DMS79 treated with DMSO at 0.1 percent for 48 hours (cell line): ENCODE results near the gene HLA-F.

Source experiments
- DNase-seq: peaks from one replicate; lab custom pipeline; 2025; lab: John Stamatoyannopoulos, UW

Gene HLA-F

GRCh38 chr6:29723262-29723665 lies at the start of gene HLA-F:
Gene HLA-F (plus strand): TSS chr6:29723434. CDS start chr6:29723464, 30 bp downstream.
- DNase-seq = peak; percentile 23

DNA sequence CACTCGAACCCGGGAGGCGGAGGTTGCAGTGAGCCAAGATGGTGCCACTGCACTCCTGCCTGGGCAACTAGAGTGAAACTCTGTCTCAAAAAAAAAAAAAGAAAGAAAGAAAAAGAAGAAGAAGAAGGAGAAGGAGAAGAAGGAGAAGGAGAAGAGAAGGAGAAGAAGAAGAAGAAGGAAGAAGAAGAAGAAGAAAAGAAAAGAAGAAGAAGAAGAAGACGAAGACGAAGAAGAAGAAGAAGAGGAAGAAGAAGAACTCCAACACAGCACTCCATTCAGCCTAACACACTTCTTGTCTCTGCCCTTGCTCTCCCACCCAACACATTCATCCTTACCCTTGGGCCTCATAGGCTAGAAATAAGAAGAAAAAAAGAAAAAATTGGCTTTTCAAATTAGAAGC lies 49.2 kb upstream of the HLA-F start:
- no peak for DNase-seq

DNA sequence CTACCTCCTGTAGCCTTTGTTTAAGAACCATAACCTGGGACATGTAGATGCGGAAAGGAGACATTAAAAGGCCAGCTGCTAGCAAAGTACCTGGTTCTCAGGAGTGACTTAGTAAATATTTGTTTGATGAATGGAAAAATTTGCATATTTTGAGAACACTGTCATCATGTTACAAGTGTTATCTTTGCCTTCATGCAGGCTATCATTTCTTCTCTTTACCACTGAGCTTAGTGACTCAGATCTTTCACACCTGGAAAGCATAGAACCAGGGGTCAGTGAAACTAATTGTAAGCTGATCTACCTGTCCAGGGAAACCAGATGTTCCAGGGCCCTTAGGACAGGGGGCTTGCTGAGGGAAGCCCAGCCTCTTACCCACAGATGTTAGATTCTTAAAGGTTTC lies 47.7 kb upstream of the HLA-F start:
- DNase-seq = no peak

- DNase-seq = no peak
Observed at GRCh38 chr6:29676981-29677601, 46.1 kb upstream of the HLA-F start.

DNA sequence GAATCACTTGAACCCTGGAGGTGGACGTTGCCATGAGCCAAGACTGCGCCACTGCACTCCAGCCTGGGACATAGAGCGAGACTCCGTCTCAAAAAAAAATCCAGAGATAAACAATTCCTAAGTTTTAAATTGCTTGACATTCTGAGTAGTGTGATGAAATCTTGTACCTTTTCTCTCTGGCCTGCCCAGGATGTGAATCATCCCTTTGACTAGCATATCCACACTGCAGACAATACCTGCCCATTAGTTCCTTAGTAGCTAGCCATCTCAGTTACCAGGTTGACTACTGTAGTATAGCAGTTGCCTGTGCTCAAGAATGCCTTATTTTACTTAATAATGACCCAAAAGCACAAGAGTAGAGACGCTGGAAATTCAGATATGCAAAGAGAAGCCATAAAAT lies 45.1 kb upstream of the HLA-F start:
- DNase-seq = no peak

GRCh38 chr6:29679962-29680361 lies 43.3 kb upstream of the HLA-F start:
- no peak for DNase-seq

GRCh38 chr6:29680416-29680815 lies 42.8 kb upstream of the HLA-F start:
- no peak for DNase-seq

DNA sequence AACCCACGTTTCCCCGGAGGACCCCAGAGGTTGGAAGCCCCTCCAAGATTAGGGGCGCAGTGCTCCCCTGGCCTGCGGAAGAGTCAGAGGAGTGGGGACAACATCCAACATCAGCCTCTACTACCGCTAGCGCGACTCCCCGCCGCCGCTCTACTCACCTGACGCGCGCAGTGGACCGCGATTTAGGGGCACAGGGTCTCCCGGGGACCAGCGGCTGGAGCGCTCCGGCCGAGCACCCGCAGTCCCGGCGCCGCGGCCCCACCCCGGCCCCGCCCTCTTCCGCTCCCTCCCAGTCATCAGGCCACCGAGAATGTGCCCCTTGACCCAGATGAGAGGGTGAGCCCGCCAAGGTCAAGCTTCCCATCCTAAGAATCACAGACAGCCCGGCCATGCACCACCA lies 42.3 kb upstream of the HLA-F start, which contains the start of gene ZFP57:
Gene ZFP57, minus strand, starts transcription at position 249 of the 400 bp plus-strand sequence. CDS start 4,149 bp downstream, outside the sequence.
- DNase-seq = no peak

- no peak for DNase-seq
Observed at GRCh38 chr6:29681811-29682210, 41.4 kb upstream of the HLA-F start.

- DNase-seq = no peak
Observed at GRCh38 chr6:29685718-29686326, 37.4 kb upstream of the HLA-F start.

DNA sequence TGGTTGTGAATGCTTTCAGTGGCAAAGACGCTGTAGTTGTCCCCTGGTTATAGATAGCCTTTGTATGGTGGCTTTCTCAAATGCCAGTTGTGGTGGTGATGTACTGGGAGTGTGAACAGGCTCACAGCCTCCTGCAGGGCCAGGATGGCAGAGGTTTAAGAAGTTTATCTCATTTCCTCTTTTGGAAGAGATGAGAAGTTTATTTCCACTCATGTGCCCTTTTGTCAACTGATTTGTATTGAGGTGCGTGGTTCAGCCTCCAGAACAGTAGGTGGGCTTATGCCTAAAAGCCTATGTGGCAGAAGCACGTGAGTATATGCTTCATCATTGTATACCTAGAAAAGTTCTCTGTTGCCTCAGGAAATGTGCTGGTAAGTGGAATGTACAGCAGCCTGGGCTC lies 28.6 kb upstream of the HLA-F start:
- no peak for DNase-seq

- no peak for DNase-seq
Observed at GRCh38 chr6:29696147-29697125, 26.8 kb upstream of the HLA-F start.

DNA sequence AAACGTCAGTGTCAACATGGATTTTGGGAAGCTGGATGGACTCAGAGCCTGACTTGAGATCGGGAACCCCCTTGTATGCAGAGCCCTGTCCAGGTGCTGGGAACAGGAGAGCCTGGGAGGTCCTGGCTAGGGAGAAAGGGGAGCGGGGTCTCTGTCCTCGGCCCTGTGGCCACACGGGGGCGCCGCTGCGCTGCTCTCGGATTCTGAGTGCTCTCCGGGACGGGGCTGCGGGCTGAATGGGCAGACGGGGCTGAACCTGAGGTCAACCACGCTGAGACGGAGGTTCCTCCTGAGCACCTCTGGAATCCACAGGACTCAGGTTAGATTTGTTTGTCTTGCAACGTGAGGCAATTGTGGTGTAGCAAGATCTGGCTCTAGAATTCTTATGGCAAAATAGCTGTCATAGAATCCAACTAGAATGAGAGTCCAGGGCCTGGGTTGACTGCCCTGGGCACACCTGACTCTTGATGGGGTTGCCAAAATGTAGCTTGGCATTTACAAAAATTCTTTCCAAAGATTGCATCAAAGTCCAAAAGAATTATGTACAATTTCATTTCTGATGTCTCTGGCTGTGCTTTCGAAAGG lies 20.6 kb upstream of the HLA-F start:
- DNase-seq = no peak

GRCh38 chr6:29705389-29706231 lies 17.6 kb upstream of the HLA-F start:
- DNase-seq = peak; percentile 2

DNA sequence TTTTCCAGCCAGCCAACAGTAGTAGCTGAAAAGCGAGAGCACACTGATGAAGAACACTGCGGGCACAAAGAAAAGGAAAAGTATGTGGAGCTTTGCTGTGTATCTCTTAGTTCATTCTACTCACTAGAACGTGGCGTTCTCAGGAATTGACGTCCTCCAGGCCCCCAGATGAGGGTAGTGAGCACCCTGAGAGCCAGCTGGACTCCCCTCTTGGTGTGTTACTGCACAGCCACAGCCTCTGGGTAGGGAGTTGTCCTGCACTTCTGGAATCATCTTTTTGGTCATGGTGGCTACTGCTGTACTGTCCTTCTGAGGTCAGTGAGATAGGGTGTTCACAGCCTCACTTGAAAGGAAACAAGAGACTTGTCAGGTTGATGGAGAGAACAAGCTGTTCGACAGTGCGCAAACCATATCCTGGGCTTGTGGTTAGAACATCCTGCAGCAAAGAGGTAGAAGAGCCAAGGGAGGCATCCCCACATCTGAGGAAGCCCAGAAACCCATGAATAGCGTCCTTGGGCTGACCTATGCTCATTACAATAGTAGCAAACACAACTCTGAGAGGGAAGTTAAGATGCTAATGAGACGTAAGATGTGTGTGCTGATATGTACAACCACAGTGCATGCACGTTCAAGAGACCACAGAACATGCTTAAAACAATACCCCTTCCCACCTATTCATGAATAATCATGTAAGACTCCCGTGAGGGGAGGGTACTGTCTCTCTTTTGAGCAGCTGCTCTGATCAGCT lies 14.6 kb upstream of the HLA-F start:
- no peak for DNase-seq

DNA sequence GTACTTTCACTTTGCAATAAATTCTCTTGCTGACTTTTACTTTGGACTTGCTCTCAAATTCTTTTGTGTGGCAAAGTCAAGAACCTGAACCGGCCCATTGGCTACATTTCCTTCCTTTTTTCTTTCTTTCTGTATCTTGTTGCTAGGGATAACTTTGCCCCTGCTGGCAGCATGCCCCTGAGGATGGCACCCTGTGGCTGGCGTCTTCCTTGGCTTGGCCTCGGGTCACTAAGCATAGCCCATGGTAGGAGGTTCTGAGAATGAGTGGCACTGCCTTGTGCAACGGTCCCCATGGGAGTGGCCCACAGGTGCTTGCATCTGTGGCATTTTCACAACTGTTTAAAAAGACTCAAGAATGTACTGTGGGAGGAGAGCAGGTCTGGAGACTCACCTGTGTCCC lies 14.0 kb upstream of the HLA-F start:
- DNase-seq = no peak

DNA sequence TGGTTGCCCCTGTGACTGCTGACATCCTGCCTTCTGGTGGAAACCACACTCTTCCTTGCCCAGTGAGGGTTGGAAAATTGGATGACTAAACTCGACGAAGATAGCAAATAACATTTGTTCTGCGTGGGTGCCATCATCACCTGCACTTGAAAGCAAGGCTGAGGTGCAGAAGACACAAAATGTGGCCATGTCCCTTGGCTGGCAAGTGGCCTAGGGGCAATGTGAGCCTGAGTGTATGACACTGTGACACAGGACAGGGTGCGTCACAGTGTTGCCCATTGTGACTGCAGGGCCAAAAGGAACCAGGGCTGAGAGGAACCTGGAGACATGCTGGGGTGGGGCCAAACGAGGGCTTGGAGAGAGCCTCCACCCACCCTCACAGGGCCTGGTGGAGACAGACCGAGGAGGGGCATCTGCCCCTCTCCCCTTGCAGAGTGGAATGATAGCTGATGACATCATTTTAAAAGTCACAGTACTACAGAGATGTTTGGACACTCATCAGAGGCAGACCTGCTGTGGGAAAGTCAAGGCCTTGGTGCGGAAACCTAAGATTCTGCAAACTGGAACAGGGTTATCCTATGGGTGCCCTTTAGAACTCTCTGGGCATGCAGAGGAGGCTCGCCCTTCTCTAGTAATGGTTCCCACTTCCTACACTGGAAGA lies 12.8 kb upstream of the HLA-F start:
- DNase-seq = no peak

DNA sequence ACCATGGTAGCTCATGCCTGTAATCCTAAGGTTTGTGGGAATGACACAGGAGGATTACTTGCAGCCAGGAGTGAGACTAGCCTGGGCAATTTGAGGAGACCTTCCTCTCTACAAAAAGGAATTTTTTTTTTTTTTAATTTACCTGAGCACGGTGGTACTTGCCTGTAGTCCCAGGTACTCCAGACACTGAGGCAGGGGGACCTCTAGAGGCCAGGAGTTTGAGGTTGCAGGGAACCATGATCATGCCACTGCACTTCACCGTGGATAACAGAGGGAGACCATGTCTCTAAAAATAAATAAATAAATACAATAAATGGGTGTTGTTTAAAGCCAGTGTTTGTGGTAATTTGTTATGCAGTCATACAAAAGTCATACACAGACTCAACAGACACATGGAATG lies 2.4 kb upstream of the HLA-F start:
- no peak for DNase-seq

DNA sequence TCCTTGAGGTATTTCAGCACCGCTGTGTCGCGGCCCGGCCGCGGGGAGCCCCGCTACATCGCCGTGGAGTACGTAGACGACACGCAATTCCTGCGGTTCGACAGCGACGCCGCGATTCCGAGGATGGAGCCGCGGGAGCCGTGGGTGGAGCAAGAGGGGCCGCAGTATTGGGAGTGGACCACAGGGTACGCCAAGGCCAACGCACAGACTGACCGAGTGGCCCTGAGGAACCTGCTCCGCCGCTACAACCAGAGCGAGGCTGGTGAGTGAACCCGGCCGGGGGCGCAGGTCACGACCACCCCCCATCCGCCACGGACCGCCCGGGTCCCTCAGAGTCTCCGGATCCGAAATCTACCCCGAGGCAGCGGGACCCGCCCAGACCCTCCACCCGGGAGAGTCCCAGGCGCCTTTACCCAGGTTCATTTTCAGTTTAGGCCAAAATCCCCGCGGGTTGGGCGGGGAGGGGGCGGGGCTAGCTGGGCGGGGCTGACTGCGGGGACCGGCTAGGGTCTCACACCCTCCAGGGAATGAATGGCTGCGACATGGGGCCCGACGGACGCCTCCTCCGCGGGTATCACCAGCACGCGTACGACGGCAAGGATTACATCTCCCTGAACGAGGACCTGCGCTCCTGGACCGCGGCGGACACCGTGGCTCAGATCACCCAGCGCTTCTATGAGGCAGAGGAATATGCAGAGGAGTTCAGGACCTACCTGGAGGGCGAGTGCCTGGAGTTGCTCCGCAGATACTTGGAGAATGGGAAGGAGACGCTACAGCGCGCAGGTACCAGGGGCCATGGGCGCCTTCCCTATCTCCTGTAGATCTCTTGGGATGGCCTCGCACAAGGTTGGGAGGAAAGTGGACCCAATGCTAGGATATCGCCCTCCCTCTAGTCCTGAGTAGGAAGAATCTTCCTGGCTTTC lies 693 bp downstream of the HLA-F start:
- no peak for DNase-seq
